Left ventricle myocardium inferior (tissue), 1 donor: ENCODE data around the gene RABEP1. TPM values are rescaled to one million over a fixed set of nuclear protein-coding genes. Genes with fewer than 3 reads are reported as not detected.

Experiments
- DNase-seq: peaks from one replicate; pipeline ENCODE4 v3.0.0-alpha.2; 2020
- H3K27ac ChIP-seq: fragments of 200-600 bp; replicated peaks from 2 replicates; pipeline ENCODE4 v1.8.0; 2021
- H3K27me3 ChIP-seq: fragments of 200-600 bp; 2 replicates; pipeline ENCODE4 v1.8.0; 2021; ENCODE audit warnings: low read depth
- H3K36me3 ChIP-seq: fragments of 200-600 bp; 2 replicates; pipeline ENCODE4 v1.8.0; 2021
- H3K4me1 ChIP-seq: fragments of 200-600 bp; 2 replicates; pipeline ENCODE4 v1.8.0; 2021
- H3K4me3 ChIP-seq: fragments of 200-600 bp; 2 replicates; pipeline ENCODE4 v1.8.0; 2021; ENCODE audit warnings: mild to moderate bottlenecking, moderate library complexity
- H3K9me3 ChIP-seq: fragments of 200-600 bp; replicated peaks from 2 replicates; pipeline ENCODE4 v1.8.0; 2021
- CTCF ChIP-seq: fragments of 200-600 bp; IDR thresholded peaks from 2 replicates; pipeline ENCODE4 v1.8.0; 2021; ENCODE audit warnings: antibody characterized with exemption, mild to moderate bottlenecking, borderline replicate concordance
- intact Hi-C: fragments of 100-400 bp; cut with micrococcal nuclease; formaldehyde crosslinking; loops from one replicate; pipeline ENCODE4 v1.11.0; 2022
- total RNA-seq: library from RNA; stranded (reverse); fragmentation: NEBNext Ultra II Directional; extraction: Animal tissue kit (Norgen Biotek cat#: 25700); gene quantifications from one replicate; pipeline ENCODE4 v1.2.1, GENCODE V29; 2021
- donor health status: DM: no; HTN: yes; CAD: no; lungs with severe emphysema.

The RABEP1 gene
- total RNA-seq, 1 donor from 2014 or later, result 60.6 TPM

- Histone ChIP-seq H3K4me3 (no peak overlapping the region), H3K27me3 (no peaks in the 10 kb centered on the region), H3K27ac (no peak overlapping the region), H3K9me3 (peaks cover 5% of the 10 kb centered on the region), H3K4me1 (no peaks in the 10 kb centered on the region), H3K36me3 (no peaks in the 10 kb centered on the region)
- intact Hi-C loops, result no loop called here
- no peak for DNase-seq
- no peak for TF ChIP-seq CTCF
Measured at GRCh38 chr17:5263441-5263840, 18.6 kb upstream of the RABEP1 start.

DNA sequence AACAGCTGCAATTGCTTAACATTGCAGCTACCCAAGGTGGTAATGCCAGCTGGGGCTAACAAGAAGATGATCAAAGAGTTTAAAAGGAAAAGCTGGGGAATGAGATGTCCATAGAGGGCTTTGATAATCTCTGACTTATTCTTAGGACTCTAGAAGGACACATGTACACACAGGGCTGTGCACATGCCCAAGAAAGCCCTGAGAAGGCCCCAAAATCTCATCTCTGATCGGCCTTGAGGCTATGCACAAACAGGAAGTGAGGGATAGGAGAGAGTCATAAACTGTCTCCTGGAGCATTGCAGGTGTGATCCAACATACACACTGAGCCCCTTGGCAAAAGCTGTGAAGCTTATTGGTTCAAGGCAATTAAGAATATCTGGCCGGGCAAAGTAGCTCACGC is 17.2 kb upstream of the RABEP1 start:
- H3K36me3 ChIP-seq, result no peaks in the 10 kb centered on the region
- peaks cover 5% of the 10 kb centered on the region for H3K9me3 ChIP-seq
- H3K27me3 ChIP-seq, result no peaks in the 10 kb centered on the region
- H3K4me1 ChIP-seq, result no peaks in the 10 kb centered on the region
- no peak for DNase-seq
- intact Hi-C loops, result no loop called here
- no peak for TF ChIP-seq CTCF
- H3K4me3 ChIP-seq, result no peak overlapping the region
- no peak overlapping the region for H3K27ac ChIP-seq

DNA sequence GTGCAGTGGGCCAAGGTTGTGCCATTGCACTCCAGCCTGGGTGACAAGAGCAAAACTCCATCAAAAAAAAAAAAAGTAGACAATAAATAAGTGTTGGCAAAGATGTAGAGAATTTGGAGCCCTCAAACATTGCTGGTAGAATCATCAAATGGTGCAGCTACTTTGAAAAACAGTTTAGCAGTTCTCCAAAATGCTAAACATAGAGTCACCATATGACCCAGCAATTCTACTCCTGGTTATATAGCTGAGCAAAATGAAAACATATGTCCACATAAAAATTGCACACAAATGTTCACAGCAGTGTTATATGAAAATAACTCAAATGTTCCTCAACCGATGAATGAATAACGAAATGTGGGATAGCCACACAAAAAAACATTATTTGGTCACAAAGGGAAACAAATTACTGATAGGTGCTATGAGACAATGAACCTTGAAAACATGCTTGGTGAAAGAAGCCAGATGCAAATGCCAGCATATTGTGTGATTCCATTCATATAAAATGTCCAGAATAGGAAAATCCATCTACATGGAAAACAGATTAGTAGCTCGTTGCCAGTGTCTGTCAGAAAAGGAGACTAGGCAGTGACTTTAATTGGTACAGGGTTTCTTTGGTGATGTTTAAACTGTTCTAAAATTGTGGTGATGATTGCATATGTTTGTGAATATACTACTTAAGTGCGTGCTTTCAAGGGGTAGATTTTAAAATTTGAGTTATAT is 12.7 kb upstream of the RABEP1 start:
- Histone ChIP-seq H3K27ac (no peak overlapping the region), H3K9me3 (peaks cover 5% of the 10 kb centered on the region), H3K36me3 (no peaks in the 10 kb centered on the region), H3K4me3 (no peak overlapping the region), H3K27me3 (no peaks in the 10 kb centered on the region), H3K4me1 (no peaks in the 10 kb centered on the region)
- intact Hi-C loops, result no loop called here
- no peak for TF ChIP-seq CTCF
- DNase-seq, result no peak

DNA sequence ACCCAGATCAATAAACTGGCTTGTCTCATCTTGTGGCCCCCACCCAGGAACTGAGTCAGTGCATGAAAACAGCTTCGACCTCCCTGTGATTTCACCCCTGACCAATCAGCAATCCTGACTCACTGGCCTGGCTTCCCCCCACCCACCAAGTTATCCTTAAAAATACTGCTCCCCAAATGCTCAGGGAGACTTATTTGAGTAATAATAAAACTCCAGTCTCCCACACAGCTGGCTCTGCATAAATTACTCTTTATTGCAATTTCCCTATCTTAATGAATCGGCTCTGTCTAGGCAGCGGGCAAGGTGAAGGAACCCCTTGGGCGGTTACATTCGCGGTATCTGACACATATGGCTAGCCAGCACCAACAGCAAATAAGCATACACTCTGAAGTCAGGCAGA is 9.8 kb upstream of the RABEP1 start:
- no peak for TF ChIP-seq CTCF
- Histone ChIP-seq H3K27ac (no peak overlapping the region), H3K27me3 (no peaks in the 10 kb centered on the region), H3K36me3 (no peaks in the 10 kb centered on the region), H3K9me3 (peaks cover 5% of the 10 kb centered on the region), H3K4me1 (no peaks in the 10 kb centered on the region), H3K4me3 (no peak overlapping the region)
- intact Hi-C loops, result no loop called here
- no peak for DNase-seq

- Histone ChIP-seq H3K9me3 (no peaks in the 10 kb centered on the region), H3K27ac (peak overlapping the region; percentile 96), H3K36me3 (no peaks in the 10 kb centered on the region), H3K4me3 (peak overlapping the region; percentile 84), H3K27me3 (no peaks in the 10 kb centered on the region), H3K4me1 (peaks cover 47% of the 10 kb centered on the region)
- intact Hi-C loops, result no loop called here
- TF ChIP-seq CTCF, result no peak
- DNase-seq, result peak; percentile 22
Measured at GRCh38 chr17:5282642-5283217, 646 bp downstream of the RABEP1 start.
